KMS-11 (cell line): ENCODE data around the gene PNKP.

Experiments
- H2AFZ ChIP-seq: fragments of 200-600 bp; sonication (generic); 2 replicates; pipeline ENCODE4 v1.6.1; 2016; ENCODE audit warnings: antibody characterized with exemption, mixed run types, low read depth
- H3K27ac ChIP-seq: fragments of 200-600 bp; sonication (generic); 2 replicates; pipeline ENCODE4 v1.6.1; 2016; ENCODE audit warnings: mild to moderate bottlenecking, mixed run types
- H3K27me3 ChIP-seq: fragments of 200-600 bp; sonication (generic); 2 replicates; pipeline ENCODE4 v1.6.1; 2017; ENCODE audit warnings: mild to moderate bottlenecking, low read depth, mixed run types, moderate library complexity; ENCODE audit not compliant: insufficient read depth
- H3K36me3 ChIP-seq: fragments of 200-600 bp; sonication (generic); 2 replicates; pipeline ENCODE4 v1.6.1; 2017; ENCODE audit warnings: mild to moderate bottlenecking, mixed run types; ENCODE audit not compliant: insufficient read depth
- H3K4me1 ChIP-seq: fragments of 200-600 bp; sonication (generic); 2 replicates; pipeline ENCODE4 v1.6.1; 2016; ENCODE audit warnings: mild to moderate bottlenecking, low read depth, mixed run types; ENCODE audit not compliant: poor library complexity, severe bottlenecking
- H3K4me2 ChIP-seq: fragments of 200-600 bp; sonication (generic); 2 replicates; pipeline ENCODE4 v1.7.0; 2016; ENCODE audit warnings: mild to moderate bottlenecking, mixed run types
- H3K4me3 ChIP-seq: fragments of 200-600 bp; sonication (generic); IDR thresholded peaks from 2 replicates; pipeline ENCODE4 v1.6.1; 2017; ENCODE audit warnings: low read depth, low read length, mixed read lengths; ENCODE audit not compliant: insufficient read depth
- H3K79me2 ChIP-seq: fragments of 200-600 bp; sonication (generic); 2 replicates; pipeline ENCODE4 v1.6.1; 2016; ENCODE audit warnings: low read depth, mixed run types; ENCODE audit not compliant: insufficient read depth
- H3K9ac ChIP-seq: fragments of 200-600 bp; sonication (generic); 2 replicates; pipeline ENCODE4 v1.6.1; 2016; ENCODE audit warnings: mild to moderate bottlenecking, mixed run types
- H4K20me1 ChIP-seq: fragments of 200-600 bp; sonication (generic); 2 replicates; pipeline ENCODE4 v1.6.1; 2016; ENCODE audit warnings: mild to moderate bottlenecking, mixed run types; ENCODE audit not compliant: insufficient read depth
- TF ChIP-seq, protein P1 (sequence below): fragments of 200-600 bp; sonication (generic); conservative IDR thresholded peaks from 2 replicates; pipeline ENCODE4 v1.6.1; 2017; ENCODE audit warnings: low read depth, mild to moderate bottlenecking, antibody characterized with exemption, low read length, moderate library complexity, mixed read lengths

PNKP gene

DNA sequence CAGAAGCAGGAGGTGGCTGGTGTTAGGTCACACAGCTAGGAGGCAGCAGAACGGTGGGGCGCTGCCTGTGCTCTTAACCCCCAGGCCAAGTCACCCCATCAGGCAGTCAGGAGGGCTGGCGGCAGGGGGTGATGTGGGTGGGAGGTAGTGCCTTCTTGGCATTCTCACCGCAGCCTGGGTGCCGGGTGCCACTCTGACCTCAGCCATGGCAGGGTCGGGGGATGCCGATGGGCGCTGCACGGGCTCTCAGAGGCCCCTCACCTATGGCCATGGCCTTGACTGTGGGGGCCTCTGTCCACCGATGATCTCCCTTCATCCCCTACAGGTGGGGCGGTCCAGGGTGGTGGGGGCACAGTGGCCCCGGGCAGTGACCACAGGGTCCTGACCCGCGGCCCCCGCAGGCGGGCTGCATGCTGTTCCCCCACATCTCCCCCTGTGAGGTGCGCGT lies 10.8 kb downstream of the PNKP start:
- Histone ChIP-seq H3K27me3 (no peaks in the 10 kb centered on the region), H3K36me3 (no peaks in the 10 kb centered on the region), H3K4me3 (no peak overlapping the region), H3K9ac (no peak overlapping the region), H3K4me2 (no peak overlapping the region), H3K79me2 (peaks cover 29% of the 10 kb centered on the region), H4K20me1 (no peaks in the 10 kb centered on the region), H2AFZ (no peak overlapping the region), H3K4me1 (peaks cover 11% of the 10 kb centered on the region), H3K27ac (no peak overlapping the region)
- TF ChIP-seq, protein P1, sequence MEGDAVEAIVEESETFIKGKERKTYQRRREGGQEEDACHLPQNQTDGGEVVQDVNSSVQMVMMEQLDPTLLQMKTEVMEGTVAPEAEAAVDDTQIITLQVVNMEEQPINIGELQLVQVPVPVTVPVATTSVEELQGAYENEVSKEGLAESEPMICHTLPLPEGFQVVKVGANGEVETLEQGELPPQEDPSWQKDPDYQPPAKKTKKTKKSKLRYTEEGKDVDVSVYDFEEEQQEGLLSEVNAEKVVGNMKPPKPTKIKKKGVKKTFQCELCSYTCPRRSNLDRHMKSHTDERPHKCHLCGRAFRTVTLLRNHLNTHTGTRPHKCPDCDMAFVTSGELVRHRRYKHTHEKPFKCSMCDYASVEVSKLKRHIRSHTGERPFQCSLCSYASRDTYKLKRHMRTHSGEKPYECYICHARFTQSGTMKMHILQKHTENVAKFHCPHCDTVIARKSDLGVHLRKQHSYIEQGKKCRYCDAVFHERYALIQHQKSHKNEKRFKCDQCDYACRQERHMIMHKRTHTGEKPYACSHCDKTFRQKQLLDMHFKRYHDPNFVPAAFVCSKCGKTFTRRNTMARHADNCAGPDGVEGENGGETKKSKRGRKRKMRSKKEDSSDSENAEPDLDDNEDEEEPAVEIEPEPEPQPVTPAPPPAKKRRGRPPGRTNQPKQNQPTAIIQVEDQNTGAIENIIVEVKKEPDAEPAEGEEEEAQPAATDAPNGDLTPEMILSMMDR, result no peak

DNA sequence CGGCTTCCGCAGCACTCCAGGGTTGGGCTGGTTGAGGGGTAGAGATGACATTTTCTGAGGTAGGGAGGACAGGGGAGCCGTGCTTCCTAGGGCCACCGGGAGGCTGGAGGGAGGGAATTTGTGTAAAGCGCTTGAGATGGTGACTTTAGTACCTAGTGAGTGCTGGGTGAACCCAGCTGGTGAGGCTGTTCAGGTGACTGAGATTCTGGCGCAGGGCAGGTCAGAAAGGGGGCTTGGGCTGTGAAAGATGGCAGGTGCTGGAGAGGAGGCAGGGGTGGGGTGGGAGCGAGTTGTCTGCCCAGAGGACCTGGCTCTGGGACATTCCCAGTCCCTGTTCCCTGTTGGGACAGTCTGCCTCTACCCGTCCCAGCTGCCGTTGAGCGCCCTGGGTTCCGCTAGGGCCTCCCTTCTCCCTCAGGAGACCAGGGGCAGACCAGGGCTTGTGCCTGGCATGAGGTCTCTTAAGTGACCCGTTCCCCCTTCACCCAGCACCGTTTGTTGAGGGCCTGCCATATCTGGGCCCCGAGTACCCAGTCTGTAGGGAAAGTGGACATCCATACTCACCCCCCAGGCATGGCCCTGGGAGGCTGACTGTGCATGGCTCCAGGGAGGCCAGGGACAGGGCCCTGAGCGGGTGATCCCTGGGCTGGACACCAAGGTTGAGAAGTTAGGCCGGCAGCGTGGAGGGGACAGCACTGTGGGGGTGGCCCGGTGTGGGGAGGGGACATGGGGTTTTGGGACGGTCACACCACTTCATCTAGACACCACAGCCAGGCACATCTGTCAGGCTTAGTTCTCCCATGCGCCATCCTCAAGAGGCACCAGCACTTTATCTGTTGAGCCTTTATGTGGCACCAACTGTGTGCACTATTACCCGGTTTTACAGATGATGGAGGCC lies 11.5 kb downstream of the PNKP start:
- Histone ChIP-seq H3K36me3 (no peaks in the 10 kb centered on the region), H4K20me1 (no peaks in the 10 kb centered on the region), H3K4me2 (no peak overlapping the region), H2AFZ (no peak overlapping the region), H3K27ac (no peak overlapping the region), H3K4me3 (no peak overlapping the region), H3K79me2 (peaks cover 29% of the 10 kb centered on the region), H3K9ac (no peak overlapping the region), H3K4me1 (peaks cover 11% of the 10 kb centered on the region), H3K27me3 (no peaks in the 10 kb centered on the region)
- TF ChIP-seq, protein P1, result no peak

DNA sequence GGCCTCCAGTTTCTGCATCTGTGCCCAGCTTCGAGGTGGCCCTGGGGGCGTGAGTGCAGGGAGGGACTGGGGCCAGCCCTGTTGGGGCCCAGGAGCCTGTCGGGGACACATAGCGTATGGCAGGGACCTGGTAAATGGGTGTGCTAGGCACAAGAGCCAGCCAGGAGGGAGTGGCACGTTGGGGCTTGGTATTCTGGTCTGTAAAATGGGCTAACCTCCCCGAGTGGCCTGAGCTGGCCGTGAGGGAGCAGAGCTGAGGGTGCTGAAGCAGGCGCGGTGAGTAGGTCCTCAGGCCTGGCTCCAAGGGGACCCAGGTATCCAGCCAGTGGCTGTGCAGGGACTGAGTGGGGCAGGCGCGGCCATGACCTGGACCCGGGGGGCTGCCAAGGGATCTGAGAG lies 12.1 kb downstream of the PNKP start:
- Histone ChIP-seq H4K20me1 (no peaks in the 10 kb centered on the region), H3K36me3 (no peaks in the 10 kb centered on the region), H3K27ac (no peak overlapping the region), H2AFZ (no peak overlapping the region), H3K79me2 (peaks cover 29% of the 10 kb centered on the region), H3K9ac (no peak overlapping the region), H3K27me3 (no peaks in the 10 kb centered on the region), H3K4me1 (peaks cover 11% of the 10 kb centered on the region), H3K4me3 (no peak overlapping the region), H3K4me2 (no peak overlapping the region)
- TF ChIP-seq, protein P1, result no peak

DNA sequence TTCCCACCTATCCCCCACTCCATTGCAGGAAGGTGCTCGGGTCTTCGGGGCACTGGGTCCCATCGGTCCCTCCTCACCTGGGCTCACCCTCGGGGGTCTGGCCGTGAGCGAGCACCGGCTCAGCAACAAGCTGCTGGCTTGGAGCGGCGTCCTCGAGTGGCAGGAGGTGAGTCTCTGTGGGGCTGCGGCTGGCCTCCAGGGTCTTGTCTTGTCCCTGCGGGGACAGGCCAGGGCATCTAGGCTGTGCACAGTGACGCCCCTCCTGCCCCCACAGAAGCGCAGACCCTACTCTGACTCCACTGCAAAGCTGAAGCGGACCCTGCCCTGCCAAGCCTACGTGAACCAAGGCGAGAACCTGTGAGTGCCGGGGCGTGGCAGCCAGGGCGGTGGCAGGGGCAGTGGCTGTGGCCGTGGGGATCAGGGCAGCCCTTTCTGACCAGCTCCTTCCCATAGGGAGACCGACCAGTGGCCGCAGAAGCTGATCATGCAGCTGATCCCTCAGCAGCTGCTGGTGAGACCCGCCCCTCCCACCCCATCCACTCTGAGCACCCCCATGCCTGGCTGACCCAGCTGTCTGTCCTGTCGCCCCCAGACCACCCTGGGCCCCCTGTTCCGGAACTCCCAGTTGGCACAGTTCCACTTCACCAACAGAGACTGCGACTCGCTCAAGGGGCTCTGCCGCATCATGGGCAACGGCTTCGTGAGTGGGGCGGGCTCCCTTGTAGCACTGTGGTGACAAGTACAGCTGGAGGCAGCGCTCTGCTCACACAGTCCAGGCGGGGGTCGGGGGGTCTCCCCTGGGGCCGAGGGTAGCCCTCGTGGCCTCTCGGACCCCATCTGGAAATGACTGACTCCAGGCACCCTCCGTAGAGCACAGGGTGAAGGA lies 12.8 kb downstream of the PNKP start:
- H3K27me3 ChIP-seq, result no peaks in the 10 kb centered on the region
- peaks cover 18% of the 10 kb centered on the region for H3K4me1 ChIP-seq
- TF ChIP-seq, protein P1, result no peak
- no peaks in the 10 kb centered on the region for H3K36me3 ChIP-seq
- H3K9ac ChIP-seq, result no peak overlapping the region
- H2AFZ ChIP-seq, result no peak overlapping the region
- H3K27ac ChIP-seq, result no peak overlapping the region
- no peak overlapping the region for H3K4me3 ChIP-seq
- H4K20me1 ChIP-seq, result no peaks in the 10 kb centered on the region
- no peak overlapping the region for H3K4me2 ChIP-seq
- H3K79me2 ChIP-seq, result peaks cover 35% of the 10 kb centered on the region
